PC-9 (cell line): ENCODE data around the gene DEAF1. TPM values are rescaled to one million over a fixed set of nuclear protein-coding genes. Genes with fewer than 3 reads are reported as not detected.

Experiments
- BruUV-seq: library from RNA; stranded (reverse); fragments of 400-500 nt; replicated peaks from 2 replicates; lab custom pipeline; 2021; lab: Mats Ljungman, UMichigan
- CTCF ChIA-PET: fragments of 300-600 bp; sonication (Branson Sonifier 250); formaldehyde crosslinking; loops from one replicate; lab custom pipeline; 2022; ENCODE audit warnings: antibody characterized with exemption; lab: Charles Lee
- POLR2A ChIA-PET: fragments of 300-600 bp; sonication (Branson Sonifier 250); formaldehyde crosslinking; loops from one replicate; lab custom pipeline; 2022; ENCODE audit warnings: antibody characterized with exemption; ENCODE audit not compliant: unreplicated experiment; lab: Charles Lee
- DNase-seq, 2 experiments: peaks; one replicate each; pipeline versions ENCODE4 v3.0.0 to v3.0.0-alpha.2; 2015 to 2022; ENCODE audit warnings: mixed read lengths in 1 of 2
- H2AFZ ChIP-seq: fragments of 200-600 bp; sonication (generic); 2 replicates; pipeline ENCODE4 v1.8.1; 2017; ENCODE audit warnings: antibody characterized with exemption
- H3F3A ChIP-seq: fragments of 200-600 bp; sonication (generic); 2 replicates; pipeline ENCODE4 v1.8.1; 2017; ENCODE audit warnings: antibody characterized with exemption, mild to moderate bottlenecking, low read depth; ENCODE audit not compliant: insufficient read depth
- H3K27ac ChIP-seq: fragments of 200-600 bp; sonication (generic); 2 replicates; pipeline ENCODE4 v1.6.1; 2016; ENCODE audit warnings: mixed run types
- H3K27me3 ChIP-seq: fragments of 200-600 bp; sonication (generic); 2 replicates; pipeline ENCODE4 v1.6.1; 2016; ENCODE audit warnings: low read depth, mixed run types; ENCODE audit not compliant: insufficient read depth
- H3K36me3 ChIP-seq: fragments of 200-600 bp; sonication (generic); 2 replicates; pipeline ENCODE4 v1.6.1; 2016; ENCODE audit warnings: low read depth, mixed run types
- H3K4me1 ChIP-seq: fragments of 200-600 bp; sonication (generic); replicated peaks from 2 replicates; pipeline ENCODE4 v1.6.1; 2016; ENCODE audit warnings: mixed run types; ENCODE audit not compliant: insufficient read depth
- H3K4me2 ChIP-seq: fragments of 200-600 bp; sonication (generic); 2 replicates; pipeline ENCODE4 v1.6.1; 2017; ENCODE audit warnings: mixed run types
- H3K4me3 ChIP-seq: fragments of 200-600 bp; sonication (generic); 2 replicates; pipeline ENCODE4 v1.6.1; 2016; ENCODE audit warnings: mixed run types
- H3K79me2 ChIP-seq: fragments of 200-600 bp; sonication (generic); 2 replicates; pipeline ENCODE4 v1.6.1; 2017; ENCODE audit warnings: low read depth, mixed run types
- H3K9me2 ChIP-seq: fragments of 200-600 bp; sonication (generic); 2 replicates; pipeline ENCODE4 v1.8.1; 2017; ENCODE audit warnings: mild to moderate bottlenecking; ENCODE audit not compliant: insufficient read depth
- H3K9me3 ChIP-seq: fragments of 200-600 bp; sonication (generic); 2 replicates; pipeline ENCODE4 v1.8.1; 2016; ENCODE audit warnings: low read depth; ENCODE audit not compliant: insufficient read depth
- H4K20me1 ChIP-seq: fragments of 200-600 bp; sonication (generic); 2 replicates; pipeline ENCODE4 v1.8.1; 2017; ENCODE audit not compliant: insufficient read depth
- EZH2 ChIP-seq: fragments of 200-600 bp; sonication (generic); IDR thresholded peaks from 2 replicates; pipeline ENCODE4 v1.8.0; 2017; ENCODE audit warnings: antibody characterized with exemption, low read depth
- intact Hi-C: fragments of 100-400 bp; cut with micrococcal nuclease; formaldehyde crosslinking; loops from one replicate; pipeline ENCODE4 v1.10.0; 2022; ENCODE audit not compliant: unreplicated experiment
- total RNA-seq: library from RNA; stranded (reverse); gene quantifications from 2 replicates; pipeline ENCODE4 v1.2.3, GENCODE V29; 2021
- TF ChIP-seq, protein P1 (sequence below): fragments of 200-600 bp; sonication (generic); conservative IDR thresholded peaks from 2 replicates; pipeline ENCODE4 v1.6.1; 2017; ENCODE audit warnings: mixed run types, antibody characterized with exemption, mild to moderate bottlenecking, moderate library complexity

Gene DEAF1
- total RNA-seq, 1 experiment from 2014 or later: 36.9 TPM

DNA sequence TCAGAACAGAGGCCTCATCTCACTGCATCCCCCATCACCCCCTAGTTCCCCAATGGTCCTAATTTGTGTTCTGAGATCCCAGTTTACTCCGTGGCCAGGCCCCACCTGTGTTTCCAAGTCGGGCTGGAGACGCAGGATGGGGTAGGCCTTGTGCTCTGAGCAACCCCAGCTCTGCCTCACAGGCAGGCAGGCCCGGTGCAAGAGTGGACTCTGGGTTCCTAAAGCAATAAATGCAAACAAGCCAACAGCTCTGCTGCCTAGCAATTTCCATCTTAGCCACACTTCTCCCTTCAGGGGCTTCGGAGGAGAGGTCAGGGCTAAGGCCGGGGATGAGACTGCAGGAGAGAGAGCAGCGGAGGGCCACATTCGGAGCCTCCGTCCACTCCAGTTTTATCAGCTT lies 8.5 kb upstream of the DEAF1 start:
- Histone ChIP-seq H3K9me3 (no peaks in the 10 kb centered on the region), H3F3A (peaks cover 14% of the 10 kb centered on the region; the same call in 1 of the 2 replicates), H3K79me2 (peaks cover 15% of the 10 kb centered on the region), H3K36me3 (no peaks in the 10 kb centered on the region), H4K20me1 (no peaks in the 10 kb centered on the region; the same call in 1 of the 2 replicates), H3K4me2 (no peak overlapping the region), H3K4me3 (no peak overlapping the region), H3K27me3 (no peaks in the 10 kb centered on the region), H2AFZ (no peak overlapping the region), H3K4me1 (peaks cover 16% of the 10 kb centered on the region), H3K9me2 (no peaks in the 10 kb centered on the region), H3K27ac (no peak overlapping the region)
- intact Hi-C loops: no loop called here
- no peak for DNase-seq
- CTCF ChIA-PET: no interaction called here
- no TSS peak for BruUV-seq
- TF ChIP-seq EZH2: no peak
- TF ChIP-seq, protein P1, sequence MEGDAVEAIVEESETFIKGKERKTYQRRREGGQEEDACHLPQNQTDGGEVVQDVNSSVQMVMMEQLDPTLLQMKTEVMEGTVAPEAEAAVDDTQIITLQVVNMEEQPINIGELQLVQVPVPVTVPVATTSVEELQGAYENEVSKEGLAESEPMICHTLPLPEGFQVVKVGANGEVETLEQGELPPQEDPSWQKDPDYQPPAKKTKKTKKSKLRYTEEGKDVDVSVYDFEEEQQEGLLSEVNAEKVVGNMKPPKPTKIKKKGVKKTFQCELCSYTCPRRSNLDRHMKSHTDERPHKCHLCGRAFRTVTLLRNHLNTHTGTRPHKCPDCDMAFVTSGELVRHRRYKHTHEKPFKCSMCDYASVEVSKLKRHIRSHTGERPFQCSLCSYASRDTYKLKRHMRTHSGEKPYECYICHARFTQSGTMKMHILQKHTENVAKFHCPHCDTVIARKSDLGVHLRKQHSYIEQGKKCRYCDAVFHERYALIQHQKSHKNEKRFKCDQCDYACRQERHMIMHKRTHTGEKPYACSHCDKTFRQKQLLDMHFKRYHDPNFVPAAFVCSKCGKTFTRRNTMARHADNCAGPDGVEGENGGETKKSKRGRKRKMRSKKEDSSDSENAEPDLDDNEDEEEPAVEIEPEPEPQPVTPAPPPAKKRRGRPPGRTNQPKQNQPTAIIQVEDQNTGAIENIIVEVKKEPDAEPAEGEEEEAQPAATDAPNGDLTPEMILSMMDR: no peak
- POLR2A ChIA-PET: interaction anchor here (0.6 kb wide), 1 partner anchor 128 kb away, joined by 6 read pairs; the partner anchor contains the start of gene PHRF1

DNA sequence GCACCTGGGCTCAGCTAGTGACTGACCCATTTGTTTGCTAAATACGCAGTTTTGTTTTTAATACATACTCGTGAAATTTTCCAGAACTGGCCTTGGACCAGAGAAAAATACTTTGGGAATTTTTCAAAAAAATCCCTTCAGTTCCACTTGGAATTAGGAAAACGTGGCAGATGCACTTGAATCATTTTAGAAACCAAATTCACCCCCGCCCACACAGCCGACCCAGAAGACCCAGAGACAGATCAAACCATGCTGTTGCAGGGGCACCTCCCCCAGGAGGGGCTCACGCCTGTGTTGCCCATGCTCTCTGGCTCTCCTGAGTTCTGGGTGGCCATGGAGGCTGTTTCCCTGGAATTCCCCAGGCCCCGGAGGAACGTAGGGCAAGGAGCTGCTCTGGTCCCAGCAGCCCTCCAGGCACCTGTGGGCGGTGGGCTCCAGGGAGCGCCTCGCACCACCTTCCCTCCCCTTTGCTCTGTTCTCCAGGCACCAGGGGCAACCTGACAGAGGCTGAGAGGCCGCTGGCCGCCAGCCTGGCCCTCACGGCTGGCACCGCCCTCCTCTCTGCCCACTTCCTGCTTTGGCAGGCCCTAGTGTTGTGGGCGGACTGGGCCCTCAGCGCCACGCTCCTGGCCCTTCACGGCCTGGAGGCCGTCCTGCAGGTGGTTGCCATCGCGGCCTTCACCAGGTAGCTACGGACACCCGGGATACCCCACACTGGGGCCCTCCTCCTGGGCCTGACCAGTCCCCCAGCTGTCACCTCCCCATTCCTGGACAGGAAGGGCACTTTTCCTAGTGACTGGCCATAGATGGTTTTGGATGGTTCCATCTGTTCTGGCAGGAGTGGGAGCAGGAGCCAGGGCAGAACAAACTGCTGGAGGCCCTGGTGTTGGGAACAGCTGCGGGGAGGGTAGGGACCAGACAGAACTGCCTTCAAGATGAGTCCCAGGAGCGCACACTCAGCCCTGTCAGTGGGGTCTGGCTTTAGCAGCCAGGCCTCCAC lies 7.7 kb upstream of the DEAF1 start:
- BruUV-seq: no TSS peak
- no peaks in the 10 kb centered on the region for H3K27me3 ChIP-seq
- peak in 1 of 2 experiments; percentile 67 for DNase-seq
- no peaks in the 10 kb centered on the region for H3K36me3 ChIP-seq
- peaks cover 10% of the 10 kb centered on the region; the same call in 1 of the 2 replicates for H3K4me1 ChIP-seq
- H3K4me2 ChIP-seq: no peak overlapping the region
- peaks cover 14% of the 10 kb centered on the region; the same call in 1 of the 2 replicates for H3F3A ChIP-seq
- POLR2A ChIA-PET: interaction anchor here (0.6 kb wide), 2 partner anchors 74 to 127 kb away, joined by 3 to 6 read pairs; partner anchors contain the start of genes GATD1 and PHRF1
- intact Hi-C loops: no loop called here
- H3K27ac ChIP-seq: no peak overlapping the region
- H3K9me3 ChIP-seq: no peaks in the 10 kb centered on the region
- CTCF ChIA-PET: no interaction called here
- peaks cover 14% of the 10 kb centered on the region for H3K79me2 ChIP-seq
- no peak for TF ChIP-seq EZH2
- H2AFZ ChIP-seq: no peak overlapping the region
- H3K4me3 ChIP-seq: no peak overlapping the region
- H4K20me1 ChIP-seq: no peaks in the 10 kb centered on the region
- no peaks in the 10 kb centered on the region for H3K9me2 ChIP-seq

DNA sequence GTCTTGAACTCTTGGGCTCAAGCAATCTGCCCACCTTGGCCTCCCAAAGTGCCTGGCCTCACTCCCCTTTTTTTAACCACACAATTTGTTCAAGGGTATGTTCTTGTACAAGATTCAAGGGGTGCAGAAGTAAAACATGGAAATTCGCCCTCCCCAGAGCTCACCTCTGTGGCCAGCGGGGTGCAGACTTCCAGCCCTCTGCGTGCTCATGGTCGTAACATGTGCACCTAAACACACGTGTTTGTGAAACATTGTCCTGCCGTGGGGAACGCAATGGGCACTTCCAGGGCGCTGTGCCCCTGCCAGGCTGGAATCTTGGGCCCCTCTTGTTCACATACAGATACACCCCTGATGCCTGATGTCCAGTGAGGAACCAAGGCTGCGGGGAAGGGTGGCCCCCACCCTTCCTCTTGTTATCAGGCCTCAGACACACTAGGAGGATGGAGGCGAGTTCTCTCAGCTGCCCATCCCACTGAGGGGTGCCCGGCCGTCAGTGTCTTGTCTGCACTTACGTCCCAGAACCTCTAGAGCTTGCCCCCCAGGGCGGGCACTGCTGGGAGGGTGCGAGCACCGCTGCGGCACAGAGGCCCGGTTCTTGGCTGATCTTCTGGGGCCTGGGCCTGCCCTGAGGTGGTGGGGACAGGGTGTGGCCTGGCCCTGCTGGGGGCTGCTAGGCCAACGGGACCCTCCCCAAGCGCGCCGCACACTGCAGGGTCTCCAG lies 6.9 kb upstream of the DEAF1 start:
- ChIA-PET POLR2A (no interaction called here), CTCF (no interaction called here)
- Histone ChIP-seq H3K36me3 (no peaks in the 10 kb centered on the region), H3K27me3 (no peaks in the 10 kb centered on the region), H3K4me2 (no peak overlapping the region), H3K9me3 (no peaks in the 10 kb centered on the region), H3K4me1 (peaks cover 15% of the 10 kb centered on the region; the same call in 1 of the 2 replicates), H3K79me2 (peaks cover 17% of the 10 kb centered on the region), H4K20me1 (no peaks in the 10 kb centered on the region), H2AFZ (no peak overlapping the region), H3F3A (peaks cover 14% of the 10 kb centered on the region; the same call in 1 of the 2 replicates), H3K4me3 (no peak overlapping the region), H3K27ac (no peak overlapping the region), H3K9me2 (no peaks in the 10 kb centered on the region)
- no TSS peak for BruUV-seq
- DNase-seq: no peak
- intact Hi-C loops: no loop called here
- no peak for TF ChIP-seq EZH2
- TF ChIP-seq, protein P1: no peak
